Measurements from ENCODE around the gene ADD3. TPM values are rescaled to one million over a fixed set of nuclear protein-coding genes. Genes with fewer than 3 reads are reported as not detected.

ADD3 gene
- total RNA-seq, 4 donors from 2014 or later: 236 to 545 (median 314) TPM

DNA sequence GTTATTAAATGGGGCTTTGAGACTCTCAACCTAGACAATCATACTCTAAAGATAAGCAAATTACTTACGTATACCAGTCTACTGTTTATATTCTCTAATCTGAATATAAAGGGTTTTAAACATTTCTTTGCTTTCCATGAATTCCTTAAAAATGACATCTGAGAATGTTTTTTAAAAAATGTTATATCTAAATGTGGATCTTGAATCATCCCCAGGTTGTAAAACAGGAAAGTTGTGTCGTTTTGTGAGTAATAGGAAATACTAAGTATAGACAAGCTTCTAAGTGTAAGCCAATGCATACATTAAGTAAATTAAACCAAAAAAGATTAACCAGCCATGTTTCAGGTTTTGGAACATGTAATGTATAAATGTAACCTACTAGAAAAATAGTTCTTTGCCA lies 26.8 kb downstream of the ADD3 start:
- no peak for DNase-seq
- Histone ChIP-seq H3K4me1 (peaks cover 0 to 9% (median 0%) of the 10 kb centered on the region in 4 donors), H3K27me3 (no peaks in the 10 kb centered on the region), H3K4me3 (no peak overlapping the region), H3K36me3 (no peaks in the 10 kb centered on the region), H3K9me3 (no peaks in the 10 kb centered on the region), H3K27ac (no peak overlapping the region)
- TF ChIP-seq, protein P1, sequence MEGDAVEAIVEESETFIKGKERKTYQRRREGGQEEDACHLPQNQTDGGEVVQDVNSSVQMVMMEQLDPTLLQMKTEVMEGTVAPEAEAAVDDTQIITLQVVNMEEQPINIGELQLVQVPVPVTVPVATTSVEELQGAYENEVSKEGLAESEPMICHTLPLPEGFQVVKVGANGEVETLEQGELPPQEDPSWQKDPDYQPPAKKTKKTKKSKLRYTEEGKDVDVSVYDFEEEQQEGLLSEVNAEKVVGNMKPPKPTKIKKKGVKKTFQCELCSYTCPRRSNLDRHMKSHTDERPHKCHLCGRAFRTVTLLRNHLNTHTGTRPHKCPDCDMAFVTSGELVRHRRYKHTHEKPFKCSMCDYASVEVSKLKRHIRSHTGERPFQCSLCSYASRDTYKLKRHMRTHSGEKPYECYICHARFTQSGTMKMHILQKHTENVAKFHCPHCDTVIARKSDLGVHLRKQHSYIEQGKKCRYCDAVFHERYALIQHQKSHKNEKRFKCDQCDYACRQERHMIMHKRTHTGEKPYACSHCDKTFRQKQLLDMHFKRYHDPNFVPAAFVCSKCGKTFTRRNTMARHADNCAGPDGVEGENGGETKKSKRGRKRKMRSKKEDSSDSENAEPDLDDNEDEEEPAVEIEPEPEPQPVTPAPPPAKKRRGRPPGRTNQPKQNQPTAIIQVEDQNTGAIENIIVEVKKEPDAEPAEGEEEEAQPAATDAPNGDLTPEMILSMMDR (IDR thresholded peaks at IDR 0.05): no peak
- TF ChIP-seq POLR2A (IDR thresholded peaks at IDR 0.05): no peak

- peaks cover 0 to 9% (median 0%) of the 10 kb centered on the region in 4 donors for H3K4me1 ChIP-seq
- H3K4me3 ChIP-seq: no peak overlapping the region
- DNase-seq: no peak
- H3K9me3 ChIP-seq: no peaks in the 10 kb centered on the region
- TF ChIP-seq, protein P1 (IDR thresholded peaks at IDR 0.05): peak in 2 of 6 experiments; percentile 5 to 17
- TF ChIP-seq POLR2A (IDR thresholded peaks at IDR 0.05): no peak
- no peaks in the 10 kb centered on the region for H3K27me3 ChIP-seq
- no peak overlapping the region for H3K27ac ChIP-seq
- H3K36me3 ChIP-seq: no peaks in the 10 kb centered on the region
Measured at GRCh38 chr10:110035070-110035921, 27.5 kb downstream of the ADD3 start.

GRCh38 chr10:110036640-110037039 lies 28.9 kb downstream of the ADD3 start:
- no peak overlapping the region for H3K27ac ChIP-seq
- H3K36me3 ChIP-seq: no peaks in the 10 kb centered on the region
- H3K4me3 ChIP-seq: no peak overlapping the region
- H3K4me1 ChIP-seq: peaks cover 0 to 9% (median 0%) of the 10 kb centered on the region in 4 donors
- H3K9me3 ChIP-seq: no peaks in the 10 kb centered on the region
- no peaks in the 10 kb centered on the region for H3K27me3 ChIP-seq
- TF ChIP-seq POLR2A (IDR thresholded peaks at IDR 0.05): no peak
- TF ChIP-seq, protein P1 (IDR thresholded peaks at IDR 0.05): no peak
- DNase-seq: no peak

DNA sequence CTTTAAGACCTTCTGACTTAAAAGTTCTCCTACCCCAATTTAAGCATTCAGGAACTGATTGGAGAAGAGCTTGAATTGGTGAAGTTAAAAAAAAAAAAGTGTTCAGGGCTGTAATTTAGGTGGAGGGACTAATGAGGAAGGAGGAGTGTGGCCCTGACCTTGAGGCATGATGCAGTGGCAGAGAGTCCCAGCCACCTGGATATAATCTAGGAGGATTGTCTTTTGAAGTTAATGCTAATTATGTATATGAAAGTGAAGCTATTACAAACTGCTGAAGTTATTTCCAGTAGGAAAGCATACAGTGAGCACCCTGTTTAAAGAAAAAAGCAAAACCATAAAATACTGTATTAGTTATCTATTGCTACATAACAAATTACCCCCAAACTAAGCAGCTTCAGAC lies 31.5 kb downstream of the ADD3 start:
- peaks cover 0 to 9% (median 0%) of the 10 kb centered on the region in 4 donors for H3K4me1 ChIP-seq
- no peak overlapping the region for H3K4me3 ChIP-seq
- H3K27me3 ChIP-seq: no peaks in the 10 kb centered on the region
- DNase-seq: no peak
- no peaks in the 10 kb centered on the region for H3K36me3 ChIP-seq
- no peak for TF ChIP-seq POLR2A (IDR thresholded peaks at IDR 0.05)
- TF ChIP-seq, protein P1 (IDR thresholded peaks at IDR 0.05): no peak
- H3K27ac ChIP-seq: no peak overlapping the region
- no peaks in the 10 kb centered on the region for H3K9me3 ChIP-seq

DNA sequence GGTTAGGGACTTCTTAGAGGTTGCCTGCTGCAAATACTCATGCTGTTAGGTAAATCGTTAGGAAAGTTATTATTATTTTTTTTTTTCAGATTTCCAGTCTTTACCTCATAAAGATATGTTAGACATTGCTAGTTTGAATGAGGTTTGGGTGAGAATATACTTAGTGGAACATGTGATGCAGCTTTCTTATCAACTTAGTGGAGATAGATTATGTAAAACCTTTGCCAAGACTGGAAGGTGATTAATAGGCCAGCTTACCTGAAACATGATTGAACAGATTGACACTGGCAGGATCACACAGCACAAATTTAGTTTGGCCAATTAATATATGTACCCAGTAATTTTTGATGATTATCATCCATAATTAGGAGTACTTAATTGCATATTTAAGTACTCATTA lies 32.3 kb downstream of the ADD3 start:
- Histone ChIP-seq H3K4me3 (no peak overlapping the region), H3K36me3 (no peaks in the 10 kb centered on the region), H3K27me3 (no peaks in the 10 kb centered on the region), H3K4me1 (peaks cover 0 to 3% (median 0%) of the 10 kb centered on the region in 4 donors), H3K27ac (no peak overlapping the region), H3K9me3 (no peaks in the 10 kb centered on the region)
- TF ChIP-seq, protein P1 (IDR thresholded peaks at IDR 0.05): no peak
- TF ChIP-seq POLR2A (IDR thresholded peaks at IDR 0.05): no peak
- no peak for DNase-seq

Measured in Peyer's patch (tissue), 4 donors.